OCI-LY7 (cell line): ENCODE measurements around the gene GRAMD1B. TPM values are rescaled to one million over a fixed set of nuclear protein-coding genes. Genes with fewer than 3 reads are reported as not detected.

Source experiments
- BruUV-seq: library from RNA; stranded (reverse); fragments of 400-500 nt; replicated peaks from 2 replicates; lab custom pipeline; 2021; lab: Mats Ljungman, UMichigan
- CTCF ChIA-PET: fragments of 300-600 bp; sonication (Branson Sonifier 250); formaldehyde crosslinking; loops from one replicate; lab custom pipeline; 2022; ENCODE audit warnings: antibody characterized with exemption; ENCODE audit not compliant: unreplicated experiment; lab: Charles Lee
- POLR2A ChIA-PET: fragments of 300-600 bp; sonication (Branson Sonifier 250); formaldehyde crosslinking; loops from one replicate; lab custom pipeline; 2022; ENCODE audit warnings: antibody characterized with exemption; lab: Charles Lee
- DNase-seq: peaks from one replicate; pipeline ENCODE4 v3.0.0-alpha.2; 2015; ENCODE audit warnings: low spot score
- H2AFZ ChIP-seq: fragments of 200-600 bp; sonication (generic), shearing (Covaris generic); 2 replicates; pipeline ENCODE4 v1.6.1; 2014; ENCODE audit warnings: mild to moderate bottlenecking, antibody characterized with exemption, low read length, moderate library complexity
- H3K27ac ChIP-seq: fragments of 200-600 bp; sonication (generic); 2 replicates; pipeline ENCODE4 v1.5.1; 2014; ENCODE audit warnings: mixed run types, low read depth, mild to moderate bottlenecking, moderate library complexity, low read length, inconsistent platforms; ENCODE audit not compliant: poor library complexity, severe bottlenecking
- H3K36me3 ChIP-seq: fragments of 200-600 bp; sonication (generic); 2 replicates; pipeline ENCODE4 v1.6.1; 2014; ENCODE audit warnings: mild to moderate bottlenecking, antibody characterized with exemption, low read length, moderate library complexity, mixed read lengths; ENCODE audit not compliant: insufficient read depth
- H3K4me1 ChIP-seq: fragments of 200-600 bp; sonication (generic); 2 replicates; pipeline ENCODE4 v1.5.1; 2014; ENCODE audit warnings: mild to moderate bottlenecking, low read length; ENCODE audit not compliant: insufficient read depth, poor library complexity, severe bottlenecking
- H3K4me2 ChIP-seq: fragments of 200-600 bp; sonication (generic); 2 replicates; pipeline ENCODE4 v1.6.1; 2014; ENCODE audit warnings: mild to moderate bottlenecking, low read length
- H3K4me3 ChIP-seq: fragments of 200-600 bp; sonication (generic); 2 replicates; pipeline ENCODE4 v1.5.1; 2014; ENCODE audit warnings: mild to moderate bottlenecking, low read depth, low read length; ENCODE audit not compliant: poor library complexity, severe bottlenecking
- H3K79me2 ChIP-seq: fragments of 200-600 bp; sonication (generic); 2 replicates; pipeline ENCODE4 v1.6.1; 2016; ENCODE audit warnings: low read depth, mild to moderate bottlenecking, low read length, moderate library complexity, mixed read lengths; ENCODE audit not compliant: insufficient read depth
- H3K9me2 ChIP-seq: fragments of 200-600 bp; sonication (generic); 2 replicates; pipeline ENCODE4 v1.6.1; 2016; ENCODE audit warnings: mild to moderate bottlenecking, low read length, mixed read lengths; ENCODE audit not compliant: insufficient read depth
- H3K9me3 ChIP-seq: fragments of 200-600 bp; sonication (generic); 2 replicates; pipeline ENCODE4 v1.6.1; 2014; ENCODE audit warnings: mild to moderate bottlenecking, mixed run types, low read length, mixed read lengths
- H4K20me1 ChIP-seq: fragments of 200-600 bp; sonication (generic); 2 replicates; pipeline ENCODE4 v1.6.1; 2014; ENCODE audit warnings: mild to moderate bottlenecking, antibody characterized with exemption, low read length, moderate library complexity, mixed read lengths; ENCODE audit not compliant: insufficient read depth
- EZH2phosphoT487 ChIP-seq: fragments of 200-600 bp; sonication (generic); IDR thresholded peaks from 2 replicates; pipeline ENCODE4 v1.6.1; 2018; ENCODE audit warnings: low read depth, borderline replicate concordance, mild to moderate bottlenecking, mixed run types, antibody characterized with exemption, low read length, moderate library complexity, mixed read lengths
- intact Hi-C: fragments of 100-400 bp; cut with micrococcal nuclease; formaldehyde crosslinking; loops from one replicate; pipeline ENCODE4 v1.10.0; 2022; ENCODE audit not compliant: unreplicated experiment
- total RNA-seq, 2 experiments: library from RNA; depleted of rRNA in 1 of 2; stranded (reverse); fragments of >200 nt in 1 of 2; shearing (Covaris generic) in 1 of 2; gene quantifications; 2 replicates each; pipeline ENCODE4 v1.2.3, GENCODE V29; 2014 to 2022
- TF ChIP-seq, protein P1 (sequence below): fragments of 200-600 bp; sonication (generic); conservative IDR thresholded peaks from 2 replicates; pipeline ENCODE4 v1.5.1; 2014; ENCODE audit warnings: mild to moderate bottlenecking, antibody characterized with exemption, low read length, moderate library complexity, mixed read lengths

Gene GRAMD1B
- total RNA-seq, 2 experiments from 2014 or later, result 0.16 TPM; not detected in 1

DNA sequence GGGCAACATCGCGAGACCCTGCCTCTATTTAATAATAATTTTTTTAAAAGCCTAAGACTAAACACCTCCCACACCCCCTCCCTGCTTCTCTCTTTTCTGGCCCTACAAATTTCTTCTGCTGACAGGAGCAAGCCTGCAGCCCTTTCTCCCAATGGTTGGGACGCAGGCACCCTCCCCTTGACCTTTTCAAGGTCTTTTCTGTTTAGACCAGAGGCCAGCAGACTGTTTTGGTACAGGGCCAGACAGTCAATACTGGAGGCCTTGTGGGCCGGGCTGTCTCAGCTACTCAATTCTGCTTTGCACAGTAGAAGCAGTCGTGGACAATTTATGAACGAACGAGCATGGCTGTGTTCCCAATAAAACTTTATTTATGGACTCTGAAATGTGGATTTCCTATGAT is 132.1 kb downstream of the GRAMD1B start:
- no peak overlapping the region for H3K27ac ChIP-seq
- BruUV-seq, result no TSS peak
- no peaks in the 10 kb centered on the region for H3K36me3 ChIP-seq
- intact Hi-C loops, result no loop called here
- no peaks in the 10 kb centered on the region for H3K4me1 ChIP-seq
- no peaks in the 10 kb centered on the region for H3K9me2 ChIP-seq
- no peak overlapping the region for H3K4me3 ChIP-seq
- POLR2A ChIA-PET, result no interaction called here
- H4K20me1 ChIP-seq, result no peaks in the 10 kb centered on the region
- no peak for DNase-seq
- no peaks in the 10 kb centered on the region for H3K9me3 ChIP-seq
- H3K79me2 ChIP-seq, result no peaks in the 10 kb centered on the region
- CTCF ChIA-PET, result no interaction called here
- no peak overlapping the region for H3K4me2 ChIP-seq
- TF ChIP-seq, protein P1, sequence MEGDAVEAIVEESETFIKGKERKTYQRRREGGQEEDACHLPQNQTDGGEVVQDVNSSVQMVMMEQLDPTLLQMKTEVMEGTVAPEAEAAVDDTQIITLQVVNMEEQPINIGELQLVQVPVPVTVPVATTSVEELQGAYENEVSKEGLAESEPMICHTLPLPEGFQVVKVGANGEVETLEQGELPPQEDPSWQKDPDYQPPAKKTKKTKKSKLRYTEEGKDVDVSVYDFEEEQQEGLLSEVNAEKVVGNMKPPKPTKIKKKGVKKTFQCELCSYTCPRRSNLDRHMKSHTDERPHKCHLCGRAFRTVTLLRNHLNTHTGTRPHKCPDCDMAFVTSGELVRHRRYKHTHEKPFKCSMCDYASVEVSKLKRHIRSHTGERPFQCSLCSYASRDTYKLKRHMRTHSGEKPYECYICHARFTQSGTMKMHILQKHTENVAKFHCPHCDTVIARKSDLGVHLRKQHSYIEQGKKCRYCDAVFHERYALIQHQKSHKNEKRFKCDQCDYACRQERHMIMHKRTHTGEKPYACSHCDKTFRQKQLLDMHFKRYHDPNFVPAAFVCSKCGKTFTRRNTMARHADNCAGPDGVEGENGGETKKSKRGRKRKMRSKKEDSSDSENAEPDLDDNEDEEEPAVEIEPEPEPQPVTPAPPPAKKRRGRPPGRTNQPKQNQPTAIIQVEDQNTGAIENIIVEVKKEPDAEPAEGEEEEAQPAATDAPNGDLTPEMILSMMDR, result no peak
- no peak for TF ChIP-seq EZH2phosphoT487
- no peak overlapping the region for H2AFZ ChIP-seq

GRCh38 chr11:123562829-123563228 is 132.8 kb downstream of the GRAMD1B start:
- BruUV-seq, result no TSS peak

GRCh38 chr11:123564221-123564620 is 134.2 kb downstream of the GRAMD1B start:
- Histone ChIP-seq H3K79me2 (no peaks in the 10 kb centered on the region), H3K9me2 (no peaks in the 10 kb centered on the region), H4K20me1 (no peaks in the 10 kb centered on the region), H3K4me1 (no peaks in the 10 kb centered on the region), H3K9me3 (no peaks in the 10 kb centered on the region), H3K27ac (no peak overlapping the region), H2AFZ (no peak overlapping the region), H3K4me2 (no peak overlapping the region), H3K36me3 (no peaks in the 10 kb centered on the region), H3K4me3 (no peak overlapping the region)
- no TSS peak for BruUV-seq
- no peak for TF ChIP-seq EZH2phosphoT487
- TF ChIP-seq, protein P1, result no peak
- DNase-seq, result no peak
- intact Hi-C loops, result no loop called here
- ChIA-PET CTCF (no interaction called here), POLR2A (no interaction called here)

More at GRCh38 chr11:123562829-123563228, 132.8 kb downstream of the GRAMD1B start:
- Histone ChIP-seq H3K4me3 (no peak overlapping the region), H3K27ac (no peak overlapping the region), H3K4me2 (no peak overlapping the region), H3K79me2 (no peaks in the 10 kb centered on the region), H3K36me3 (no peaks in the 10 kb centered on the region), H4K20me1 (no peaks in the 10 kb centered on the region), H3K4me1 (no peaks in the 10 kb centered on the region), H2AFZ (no peak overlapping the region), H3K9me3 (no peaks in the 10 kb centered on the region), H3K9me2 (no peaks in the 10 kb centered on the region)
- DNase-seq, result no peak
- TF ChIP-seq, protein P1, result no peak
- TF ChIP-seq EZH2phosphoT487, result no peak
- POLR2A ChIA-PET, result interaction anchor here (0.6 kb wide), 1 partner anchor 37 kb away, joined by 4 read pairs; no protein-coding TSS in a partner anchor
- CTCF ChIA-PET, result no interaction called here
- intact Hi-C loops, result no loop called here
